ENCODE results near the gene BRF1.

DNA sequence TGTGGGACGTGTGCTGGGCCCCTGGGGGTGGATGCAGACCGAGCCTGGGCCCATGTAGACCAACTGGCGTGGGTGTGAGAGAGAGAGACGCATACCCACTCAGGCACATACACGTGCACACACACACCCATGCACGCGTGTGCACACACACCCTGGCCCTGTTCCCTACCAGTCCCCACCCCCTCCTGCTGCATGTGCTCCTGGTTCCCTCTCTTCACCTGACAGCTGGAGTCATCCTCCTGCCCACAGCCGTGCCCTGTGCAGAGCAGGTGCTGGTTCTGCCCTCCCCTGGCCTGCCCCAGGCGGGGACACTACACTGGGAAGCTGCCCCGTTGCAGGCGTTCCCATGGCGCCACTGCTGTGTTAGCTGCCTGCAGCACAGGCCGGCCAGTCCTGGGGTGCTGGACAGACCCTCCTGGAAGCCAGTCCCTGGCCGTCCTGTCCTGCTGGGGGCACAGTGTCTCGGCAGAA lies 32.3 kb upstream of the BRF1 start:
- TF ChIP-seq, protein P1, sequence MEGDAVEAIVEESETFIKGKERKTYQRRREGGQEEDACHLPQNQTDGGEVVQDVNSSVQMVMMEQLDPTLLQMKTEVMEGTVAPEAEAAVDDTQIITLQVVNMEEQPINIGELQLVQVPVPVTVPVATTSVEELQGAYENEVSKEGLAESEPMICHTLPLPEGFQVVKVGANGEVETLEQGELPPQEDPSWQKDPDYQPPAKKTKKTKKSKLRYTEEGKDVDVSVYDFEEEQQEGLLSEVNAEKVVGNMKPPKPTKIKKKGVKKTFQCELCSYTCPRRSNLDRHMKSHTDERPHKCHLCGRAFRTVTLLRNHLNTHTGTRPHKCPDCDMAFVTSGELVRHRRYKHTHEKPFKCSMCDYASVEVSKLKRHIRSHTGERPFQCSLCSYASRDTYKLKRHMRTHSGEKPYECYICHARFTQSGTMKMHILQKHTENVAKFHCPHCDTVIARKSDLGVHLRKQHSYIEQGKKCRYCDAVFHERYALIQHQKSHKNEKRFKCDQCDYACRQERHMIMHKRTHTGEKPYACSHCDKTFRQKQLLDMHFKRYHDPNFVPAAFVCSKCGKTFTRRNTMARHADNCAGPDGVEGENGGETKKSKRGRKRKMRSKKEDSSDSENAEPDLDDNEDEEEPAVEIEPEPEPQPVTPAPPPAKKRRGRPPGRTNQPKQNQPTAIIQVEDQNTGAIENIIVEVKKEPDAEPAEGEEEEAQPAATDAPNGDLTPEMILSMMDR (IDR thresholded peaks at IDR 0.05), result no peak
- no peak for TF ChIP-seq POLR2A (IDR thresholded peaks at IDR 0.05)

Data from testis (tissue), 2 donors.